Measurements from ENCODE around the gene ABHD12.

The ABHD12 gene

DNA sequence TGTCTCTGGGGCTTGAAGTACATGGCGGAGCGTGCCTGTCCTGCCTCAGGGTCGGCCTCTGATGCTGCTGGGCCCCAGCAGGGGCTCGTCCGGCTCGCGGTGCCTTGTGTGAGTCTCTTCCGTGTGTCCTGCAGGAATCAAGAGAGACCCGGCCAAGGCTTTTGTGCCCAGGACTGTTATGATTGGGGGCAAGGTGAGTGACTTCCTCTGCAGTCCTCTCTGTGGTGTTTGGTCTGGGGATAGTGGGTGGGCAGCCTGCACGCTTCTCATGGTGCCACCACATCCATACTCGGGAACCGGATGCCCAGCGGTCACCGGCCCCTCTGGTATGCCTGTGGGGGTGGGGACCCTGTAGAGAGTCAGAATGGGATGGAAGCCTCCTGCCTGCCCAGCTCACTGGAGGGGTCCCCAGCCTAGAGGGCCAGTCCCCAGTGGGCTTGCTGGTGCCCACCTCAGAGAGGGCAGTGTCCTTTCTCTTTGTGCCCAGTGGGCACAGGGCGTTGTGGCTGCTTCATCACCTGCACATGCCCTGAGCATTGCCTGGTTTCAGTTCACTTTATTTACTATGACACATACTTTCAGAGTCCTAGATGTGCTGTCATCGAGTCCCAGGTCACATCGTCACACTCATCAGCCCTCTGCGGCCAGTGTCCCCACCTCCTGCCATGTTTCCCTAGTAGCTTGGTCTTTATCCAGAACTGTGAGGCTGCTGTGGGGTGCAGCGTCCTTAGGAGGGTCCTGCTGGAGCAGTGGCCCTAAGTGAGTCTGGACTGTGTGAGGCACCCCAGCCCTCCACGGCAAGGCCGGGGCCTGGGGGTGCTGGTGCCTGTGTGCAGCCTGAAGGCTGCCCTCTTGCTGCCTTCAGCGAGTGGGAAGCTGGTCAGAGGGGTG, 102.1 kb downstream of the ABHD12 start:
- DNase-seq = no peak

GRCh38 chr20:25287631-25288290, 102.9 kb downstream of the ABHD12 start:
- no peak for DNase-seq

- DNase-seq = no peak
Measured at GRCh38 chr20:25286917-25287316, 103.7 kb downstream of the ABHD12 start.

DNA sequence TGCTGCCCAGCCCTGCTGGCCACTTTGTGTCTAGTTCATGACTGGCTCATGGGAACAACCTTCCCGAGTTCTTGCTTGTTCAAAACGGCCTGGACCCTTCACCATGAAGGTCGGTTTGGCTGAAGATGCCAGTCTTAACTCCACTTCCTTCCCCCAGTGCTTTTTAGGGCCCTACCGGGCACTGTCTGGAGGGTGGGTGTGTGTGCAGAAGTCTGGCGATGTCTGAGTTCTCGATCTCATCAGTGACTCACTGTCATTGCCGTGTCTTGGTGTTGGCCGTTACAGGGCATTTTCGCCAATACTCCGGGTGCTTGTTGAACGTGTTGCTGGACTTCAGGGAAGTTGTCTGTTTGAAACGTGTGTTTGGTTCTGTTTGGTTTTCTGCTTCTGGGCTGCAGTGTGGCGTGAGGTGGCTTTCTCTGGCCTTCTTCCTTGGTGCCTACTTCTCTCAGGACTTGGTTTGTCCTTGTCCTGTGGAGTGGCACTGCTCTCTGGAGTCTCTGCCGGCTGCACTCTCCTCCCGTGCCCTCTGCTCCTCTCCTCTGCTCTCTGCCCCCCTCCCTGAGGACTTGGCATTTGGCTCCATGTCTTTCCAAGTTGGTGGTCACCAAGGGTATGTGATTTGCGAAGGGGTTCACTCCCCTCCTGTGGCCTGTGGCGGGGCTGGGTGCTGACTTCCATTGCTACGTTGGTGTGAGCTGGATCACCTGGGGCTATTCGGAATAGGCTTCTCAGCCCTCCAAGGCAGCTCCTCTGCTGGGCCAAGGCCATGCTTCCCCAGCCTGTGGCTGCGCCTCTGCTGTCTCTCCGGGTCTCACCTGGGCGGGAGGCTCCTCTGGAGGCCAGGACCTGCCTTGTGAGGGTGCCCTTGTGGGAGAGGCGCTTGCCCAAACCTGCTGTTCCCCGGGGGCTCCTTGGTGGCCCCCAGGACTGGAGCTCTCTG, 104.5 kb downstream of the ABHD12 start:
- peak in 1 of 2 donors; percentile 39 for DNase-seq

GRCh38 chr20:25285091-25285647, 105.5 kb downstream of the ABHD12 start:
- peak; percentile 47 to 53 for DNase-seq

DNA sequence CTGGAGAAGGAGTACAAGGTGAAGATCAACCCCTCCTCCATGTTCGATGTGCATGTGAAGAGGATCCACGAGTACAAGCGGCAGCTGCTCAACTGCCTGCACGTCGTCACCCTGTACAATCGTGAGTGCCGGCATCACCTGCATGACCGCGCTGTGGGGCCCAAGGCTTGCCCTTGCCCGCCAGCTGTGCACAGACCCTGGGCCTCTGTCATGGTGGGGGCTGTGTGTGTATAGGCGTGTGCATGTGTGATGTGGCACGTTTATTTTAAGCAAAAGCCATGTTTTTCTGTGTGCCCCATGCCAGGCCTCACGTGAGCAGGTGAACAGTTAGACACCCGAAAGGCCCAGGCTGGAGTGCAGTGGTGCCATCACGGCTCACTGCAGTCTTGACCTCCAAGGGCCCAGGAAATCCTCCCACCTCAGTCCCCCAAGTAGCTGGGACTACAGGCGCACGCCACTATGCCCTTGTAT, 106.5 kb downstream of the ABHD12 start:
- DNase-seq = no peak

- no peak for DNase-seq
Measured at GRCh38 chr20:25283221-25283951, 107.2 kb downstream of the ABHD12 start.

- DNase-seq = no peak
Measured at GRCh38 chr20:25282796-25283195, 107.8 kb downstream of the ABHD12 start.

DNA sequence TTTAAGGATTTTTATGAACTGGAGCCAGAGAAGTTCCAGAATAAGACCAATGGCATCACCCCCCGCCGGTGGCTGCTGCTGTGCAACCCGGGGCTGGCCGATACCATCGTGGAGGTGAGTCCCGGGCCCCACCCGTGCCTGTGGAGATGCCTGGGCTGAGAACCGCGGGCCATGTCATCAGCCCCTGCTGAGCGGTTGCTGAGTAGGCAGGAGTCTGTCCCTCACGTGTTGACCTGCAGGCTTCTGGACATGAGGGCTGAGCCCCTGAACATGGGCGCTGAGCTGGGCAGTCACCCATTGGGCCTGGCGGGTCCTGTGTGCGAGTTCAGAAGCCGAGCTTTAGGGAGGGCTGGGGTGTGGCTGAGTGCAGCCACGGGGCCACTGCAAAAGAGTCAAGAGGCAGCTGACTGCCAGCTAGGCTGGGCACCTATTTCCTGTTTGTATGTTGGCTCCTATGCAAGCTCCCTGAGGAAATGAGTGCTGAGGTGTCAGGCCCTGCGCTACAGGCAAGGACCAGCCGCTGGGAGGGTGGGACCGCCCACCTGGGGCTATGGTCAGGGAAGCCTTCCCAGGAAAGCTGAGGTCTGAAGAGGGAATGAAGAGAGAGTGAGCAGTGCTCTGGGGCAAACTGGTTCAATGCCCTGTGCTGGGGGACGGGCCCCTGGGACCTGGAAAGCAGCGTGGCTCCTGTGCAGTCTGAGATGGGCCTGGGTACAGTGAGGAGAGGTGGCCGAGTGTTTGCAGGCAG, 108.4 kb downstream of the ABHD12 start:
- no peak for DNase-seq

DNA sequence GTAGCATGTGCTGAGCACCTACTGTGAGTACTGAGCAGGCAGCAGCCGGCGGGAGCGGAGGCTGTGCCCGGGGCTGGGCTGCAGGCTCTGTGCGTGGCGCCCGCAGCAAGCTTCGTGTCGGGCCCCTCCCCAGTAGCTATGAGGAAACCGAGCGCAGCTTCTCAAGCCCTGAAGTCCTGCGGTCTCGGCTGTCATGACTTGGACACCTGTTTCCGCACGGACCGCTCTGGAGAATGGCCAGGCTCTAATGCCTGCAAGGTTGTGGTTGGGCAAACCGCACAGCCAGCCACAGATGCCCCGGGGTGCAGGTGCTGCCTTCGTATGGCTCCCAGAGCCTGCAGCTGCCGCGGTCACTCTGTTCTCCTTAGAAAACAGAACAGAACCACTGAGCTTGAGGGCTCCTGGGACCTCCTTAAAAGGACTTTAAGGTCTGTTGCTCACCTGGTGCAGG, 109.1 kb downstream of the ABHD12 start:
- no peak for DNase-seq

DNA sequence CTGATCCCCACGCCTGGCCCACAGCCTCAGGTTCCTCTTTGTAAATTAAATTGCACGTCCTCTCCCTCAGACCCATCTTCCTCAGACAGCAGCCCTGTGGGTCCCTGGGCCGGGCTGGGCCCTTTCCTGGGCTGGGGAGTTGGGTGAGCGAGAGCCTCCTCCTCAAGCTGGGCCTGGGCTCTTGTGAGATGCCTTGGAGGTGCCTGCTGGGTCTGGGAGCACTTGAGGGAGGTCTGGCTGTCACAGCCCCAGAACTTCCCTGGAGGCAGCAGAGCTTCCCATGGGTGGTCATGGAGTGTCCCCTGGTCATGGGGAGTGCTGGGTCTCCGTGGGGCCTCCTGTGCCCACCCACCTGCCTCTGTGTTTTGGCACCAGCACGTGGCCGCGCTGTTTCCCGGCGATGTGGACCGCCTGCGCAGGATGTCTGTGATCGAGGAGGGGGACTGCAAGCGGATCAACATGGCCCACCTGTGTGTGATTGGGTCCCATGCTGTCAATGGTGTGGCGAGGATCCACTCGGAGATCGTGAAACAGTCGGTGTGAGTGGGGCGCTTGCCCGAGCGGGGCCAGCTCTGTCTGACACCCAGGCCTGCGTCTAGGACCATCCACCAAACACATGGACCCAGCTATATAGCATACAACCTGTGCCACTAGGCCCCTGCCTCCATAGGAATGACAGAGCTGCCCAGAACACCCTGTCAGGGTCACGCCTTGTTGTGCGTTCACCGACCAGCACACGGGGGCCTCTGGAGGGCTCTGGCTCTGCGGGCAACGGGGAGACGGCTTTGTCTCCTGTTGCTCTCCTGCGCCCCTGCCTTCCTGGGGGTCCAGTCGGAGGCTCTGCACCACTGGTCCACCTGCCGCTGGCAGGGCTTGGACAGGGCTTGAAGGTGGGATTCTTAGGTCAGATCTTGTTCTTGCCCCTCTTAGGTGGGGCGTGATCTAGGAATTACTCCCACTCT, 109.8 kb downstream of the ABHD12 start:
- DNase-seq = no peak

DNA sequence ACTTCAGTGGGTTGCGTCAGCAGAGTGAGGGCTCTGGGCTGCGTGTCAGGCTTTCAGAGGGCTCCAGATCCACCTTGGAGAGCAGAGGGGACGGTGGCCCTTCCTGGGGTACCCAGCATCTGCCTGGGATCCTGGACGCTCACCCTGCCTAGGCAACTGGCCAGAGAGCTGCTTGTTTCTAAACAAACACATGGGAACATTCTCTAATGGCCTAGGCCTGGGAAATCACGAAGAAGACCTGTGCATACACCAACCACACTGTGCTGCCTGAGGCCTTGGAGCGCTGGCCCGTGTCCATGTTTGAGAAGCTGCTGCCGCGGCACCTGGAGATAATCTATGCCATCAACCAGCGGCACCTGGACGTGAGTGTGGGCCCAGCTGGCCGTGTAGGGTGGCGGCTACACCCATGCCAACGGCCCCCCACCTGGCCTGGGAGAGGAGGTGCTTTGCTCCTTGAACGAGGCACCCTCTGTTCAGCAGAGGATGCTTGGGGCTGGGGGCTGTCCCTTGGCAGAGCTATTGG, 110.5 kb downstream of the ABHD12 start:
- peak in 1 of 2 donors; percentile 0 for DNase-seq

GRCh38 chr20:25279403-25279802, 111.2 kb downstream of the ABHD12 start:
- DNase-seq = no peak

DNA sequence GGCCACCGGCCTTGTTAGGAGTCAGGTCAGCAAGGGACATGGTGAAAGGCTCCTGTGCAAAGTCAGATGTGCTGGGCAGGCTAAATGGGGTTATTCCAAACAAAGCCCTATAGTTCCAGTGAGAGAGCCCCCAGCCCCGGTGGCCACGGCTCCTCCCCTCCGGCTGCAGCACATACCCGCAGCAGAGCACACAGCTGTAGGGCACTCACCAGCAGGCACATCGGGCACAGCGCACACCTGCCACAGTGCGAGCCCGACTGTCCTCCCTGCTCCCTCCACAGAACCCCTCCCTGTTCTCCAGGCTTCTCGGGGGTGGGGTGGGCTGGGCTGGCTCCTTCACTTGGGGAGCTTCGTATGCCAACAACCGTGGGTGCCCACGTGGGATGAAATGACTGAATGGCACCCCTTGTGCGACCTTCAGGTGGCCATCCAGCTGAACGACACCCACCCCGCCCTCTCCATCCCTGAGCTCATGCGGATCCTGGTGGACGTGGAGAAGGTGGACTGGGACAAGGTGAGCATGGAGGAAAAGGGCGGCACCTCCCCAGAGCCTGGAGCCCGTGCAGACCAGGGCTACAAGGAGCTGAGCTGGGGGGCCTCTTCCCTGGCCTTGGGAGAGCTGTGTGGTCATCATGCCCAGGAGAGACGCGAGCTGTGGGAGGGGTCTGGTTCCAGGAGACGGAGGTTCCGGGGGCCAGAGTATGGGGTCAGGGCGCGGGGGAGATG, 111.8 kb downstream of the ABHD12 start:
- DNase-seq = peak in 1 of 2 donors; percentile 0

GRCh38 chr20:25277941-25278521, 112.6 kb downstream of the ABHD12 start:
- DNase-seq = no peak

DNA sequence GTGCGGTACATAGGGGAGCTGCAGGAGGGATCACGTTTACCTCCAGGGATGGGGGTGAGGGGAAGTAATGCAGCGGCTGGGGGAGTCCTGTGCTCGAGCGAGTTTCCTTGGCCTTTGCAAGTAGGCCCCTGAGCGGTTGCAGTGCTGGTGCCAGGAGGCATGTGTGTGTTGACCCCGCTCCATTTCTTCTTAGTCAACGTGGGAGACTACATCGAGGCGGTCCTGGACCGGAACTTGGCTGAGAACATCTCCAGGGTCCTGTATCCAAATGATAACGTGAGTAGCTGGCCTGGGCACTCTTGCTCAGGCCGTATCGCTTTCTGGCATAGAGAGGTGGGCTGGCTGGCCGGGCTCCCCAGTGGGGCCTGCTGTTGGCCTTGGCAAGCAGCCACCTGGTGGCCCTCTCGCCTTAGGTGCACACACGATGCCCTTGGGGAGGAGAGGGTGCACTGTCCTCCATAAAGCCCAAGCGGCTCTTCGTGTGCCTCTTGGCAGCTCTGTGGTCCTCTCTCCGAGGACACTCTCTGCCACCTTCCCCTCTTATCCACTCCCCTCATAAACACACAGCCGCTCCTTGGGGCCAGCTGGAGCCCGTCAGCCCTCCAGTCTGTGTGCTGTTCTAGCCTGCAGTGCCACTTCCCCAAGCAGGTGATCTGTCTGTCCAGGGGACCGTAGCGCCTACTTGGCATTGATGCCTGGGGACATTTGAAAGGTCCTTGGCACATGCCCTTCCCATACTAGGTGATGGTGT, 113.4 kb downstream of the ABHD12 start:
- DNase-seq = no peak

- peak in 1 of 2 donors; percentile 0 for DNase-seq
Measured at GRCh38 chr20:25276533-25277050, 114.0 kb downstream of the ABHD12 start.
